Activated T-helper 2 cell treated with anti-CD3 and anti-CD28 coated beads, Interferon-gamma antibody, Interleukin-2, Interleukin-4, amounts not matched to agents 10 μg/mL and 5 μg/mL and 100 μg/mL, durations not matched to agents 14 hours and 24 hours and 36 hours (primary cell): Measurements from ENCODE around the gene ZNF441. TPM values are rescaled to one million over a fixed set of nuclear protein-coding genes. Genes with fewer than 3 reads are reported as not detected.

ENCODE experiments used
- DNase-seq: peaks from one replicate; pipeline ENCODE4 v3.0.0; 2021; ENCODE audit warnings: low spot score
- H3K27ac Mint-ChIP-seq: one replicate; pipeline ENCODE4 v1.8.0; 2021; ENCODE audit warnings: mixed read lengths
- H3K27me3 Mint-ChIP-seq: one replicate; pipeline ENCODE4 v1.8.0; 2021; ENCODE audit warnings: low read depth, mixed read lengths
- H3K36me3 Mint-ChIP-seq: one replicate; pipeline ENCODE4 v1.8.0; 2021; ENCODE audit warnings: low read depth, mixed read lengths
- H3K4me1 Mint-ChIP-seq: one replicate; pipeline ENCODE4 v1.8.0; 2021; ENCODE audit warnings: low read depth, mixed read lengths
- H3K4me3 Mint-ChIP-seq: one replicate; pipeline ENCODE4 v1.8.0; 2021; ENCODE audit warnings: low read depth, mild to moderate bottlenecking, moderate library complexity, mixed read lengths
- H3K9me3 Mint-ChIP-seq: one replicate; pipeline ENCODE4 v1.8.0; 2021; ENCODE audit warnings: mixed read lengths
- intact Hi-C: fragments of 100-400 bp; cut with micrococcal nuclease; formaldehyde crosslinking; loops from one replicate; pipeline ENCODE4 v1.15.1; 2023
- total RNA-seq: library from RNA; stranded (reverse); gene quantifications from 2 replicates; pipeline ENCODE4 v1.2.3, GENCODE V29; 2022

Gene ZNF441
- 4.2 and 4.9 TPM in 2 replicates for total RNA-seq

DNA sequence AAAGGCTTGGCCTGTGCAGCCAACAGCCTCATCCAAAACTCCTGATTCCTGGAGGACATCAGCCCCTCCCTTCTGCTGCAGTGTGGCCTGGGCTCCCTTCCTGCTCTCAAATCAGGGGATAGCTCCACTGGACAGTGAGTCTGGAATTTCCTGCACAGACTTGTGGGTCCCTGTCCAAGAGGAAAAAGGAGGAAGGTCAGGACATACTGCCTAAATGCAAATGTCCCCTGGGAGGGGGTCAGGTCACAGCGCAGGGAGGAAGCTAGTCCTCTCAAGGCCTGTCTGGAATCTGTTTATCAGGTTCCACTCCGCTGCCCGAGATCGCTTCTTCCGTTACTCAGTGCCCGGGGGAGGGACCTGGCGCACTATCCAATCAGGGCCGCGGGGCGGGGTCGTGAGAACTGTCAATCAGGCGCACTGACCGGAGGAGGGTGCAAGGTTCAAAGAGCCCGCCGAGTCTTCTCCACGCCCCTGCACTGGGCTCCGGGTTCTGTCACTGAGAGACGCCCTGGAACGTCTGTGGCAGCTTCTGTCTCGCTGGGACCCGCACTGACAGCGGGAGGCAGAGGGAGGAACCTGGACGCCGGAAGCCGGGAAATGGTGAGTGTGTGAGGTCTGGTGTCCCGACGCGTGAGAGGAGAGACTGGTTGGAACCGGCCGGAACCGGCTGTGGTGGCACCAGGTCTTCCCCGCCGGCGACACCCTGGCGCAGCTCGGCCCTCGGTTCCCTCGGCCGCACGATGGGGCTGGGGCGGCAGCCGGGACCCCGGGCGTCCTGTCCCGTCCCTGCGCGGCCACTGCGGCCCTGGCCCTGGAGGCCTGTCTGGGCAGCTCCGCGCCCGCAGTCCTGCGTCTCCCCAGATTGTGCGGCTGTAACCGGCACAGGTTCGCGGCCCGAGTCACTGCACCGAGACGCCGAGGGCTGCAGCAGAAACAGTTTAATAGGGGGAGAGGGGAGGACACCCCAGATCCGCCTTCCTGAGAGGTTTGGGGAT lies at the start of gene ZNF441:
TSS of gene ZNF441 (plus strand) at position 404 of the 995 bp plus-strand sequence. CDS start at position 598, 194 bp downstream.
- peaks cover 40% of the 10 kb centered on the region for H3K36me3 Mint-ChIP-seq
- peaks cover 11% of the 10 kb centered on the region for H3K4me1 Mint-ChIP-seq
- peaks cover 55% of the 10 kb centered on the region for H3K9me3 Mint-ChIP-seq
- peak within 1 kb of the TSS; percentile 93 for H3K27ac Mint-ChIP-seq
- H3K27me3 Mint-ChIP-seq, result peaks cover 3% of the 10 kb centered on the region
- H3K4me3 Mint-ChIP-seq, result peak within 1 kb of the TSS; percentile 96
- peak; percentile 89 for DNase-seq
- intact Hi-C loops, result loop anchor here (1.0 to 2.0 kb wide), 3 partner anchors 28 to 46 kb away; partner anchors contain the start of gene ZNF491

GRCh38 chr19:11721681-11722080 lies 45.1 kb upstream of the ZNF441 start:
- no peak overlapping the region for H3K4me3 Mint-ChIP-seq
- peaks cover 73% of the 10 kb centered on the region for H3K9me3 Mint-ChIP-seq
- no peak for DNase-seq

GRCh38 chr19:11722414-11722813 lies 44.4 kb upstream of the ZNF441 start:
- Mint-ChIP-seq H3K4me1 (no peaks in the 10 kb centered on the region), H3K27me3 (no peaks in the 10 kb centered on the region)

More at GRCh38 chr19:11721681-11722080, 45.1 kb upstream of the ZNF441 start:
- H3K36me3 Mint-ChIP-seq, result peaks cover 68% of the 10 kb centered on the region
- H3K4me1 Mint-ChIP-seq, result no peaks in the 10 kb centered on the region
- no peak overlapping the region for H3K27ac Mint-ChIP-seq
- intact Hi-C loops, result no loop called here
- H3K27me3 Mint-ChIP-seq, result no peaks in the 10 kb centered on the region

DNA sequence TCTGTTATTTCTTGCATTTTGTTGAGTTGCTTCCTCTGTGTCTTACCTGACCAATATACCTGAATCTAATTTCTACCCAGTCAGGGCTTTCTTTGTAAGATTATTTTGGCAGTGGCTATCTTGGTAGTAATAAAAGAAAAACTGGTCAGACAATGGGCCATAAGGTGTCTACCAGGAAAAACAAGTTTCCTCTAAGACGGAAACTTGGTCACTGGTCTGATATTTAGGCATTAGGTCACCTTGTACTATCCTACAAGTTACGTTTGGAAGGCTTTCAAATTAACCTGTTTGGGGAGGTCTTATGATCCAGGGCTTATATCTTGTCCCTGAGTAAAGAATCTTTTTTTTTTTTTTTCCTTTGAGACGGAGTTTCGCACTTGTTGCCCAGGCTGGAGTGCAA lies 37.2 kb upstream of the ZNF441 start:
- no peaks in the 10 kb centered on the region for H3K27me3 Mint-ChIP-seq
- peaks cover 73% of the 10 kb centered on the region for H3K36me3 Mint-ChIP-seq
- no peak overlapping the region for H3K27ac Mint-ChIP-seq
- H3K4me3 Mint-ChIP-seq, result no peak overlapping the region
- intact Hi-C loops, result no loop called here
- H3K4me1 Mint-ChIP-seq, result no peaks in the 10 kb centered on the region
- no peak for DNase-seq
- H3K9me3 Mint-ChIP-seq, result peaks cover 56% of the 10 kb centered on the region

More at GRCh38 chr19:11722414-11722813, 44.4 kb upstream of the ZNF441 start:
- DNase-seq, result no peak
- intact Hi-C loops, result no loop called here
- peaks cover 74% of the 10 kb centered on the region for H3K36me3 Mint-ChIP-seq
- H3K9me3 Mint-ChIP-seq, result peaks cover 73% of the 10 kb centered on the region
- H3K4me3 Mint-ChIP-seq, result no peak overlapping the region
- no peak overlapping the region for H3K27ac Mint-ChIP-seq

DNA sequence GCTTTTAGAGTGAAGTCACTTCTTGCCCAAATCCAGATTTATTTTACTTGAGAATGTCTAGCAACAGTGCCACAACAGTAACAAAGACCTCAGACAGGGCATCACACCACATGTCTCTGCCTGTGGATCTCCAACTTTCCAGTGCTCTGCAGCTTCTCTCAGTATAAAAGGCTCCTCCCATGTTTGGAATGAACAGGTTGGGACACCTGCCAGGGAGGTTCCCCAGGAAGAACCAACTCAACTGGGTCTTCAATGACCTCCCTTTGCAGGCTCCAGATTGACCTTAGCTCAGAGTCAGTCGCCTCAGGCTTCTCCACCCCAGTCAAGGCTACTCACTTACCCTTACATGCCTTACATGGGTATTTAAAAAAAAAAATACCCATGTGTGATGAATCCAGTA lies 31.4 kb upstream of the ZNF441 start:
- peaks cover 35% of the 10 kb centered on the region for H3K36me3 Mint-ChIP-seq
- DNase-seq, result no peak
- intact Hi-C loops, result no loop called here
- no peaks in the 10 kb centered on the region for H3K27me3 Mint-ChIP-seq
- H3K9me3 Mint-ChIP-seq, result peaks cover 8% of the 10 kb centered on the region
- H3K4me3 Mint-ChIP-seq, result no peak overlapping the region
- no peak overlapping the region for H3K27ac Mint-ChIP-seq
- H3K4me1 Mint-ChIP-seq, result peaks cover 15% of the 10 kb centered on the region

- no peak overlapping the region for H3K27ac Mint-ChIP-seq
- H3K27me3 Mint-ChIP-seq, result peaks cover 2% of the 10 kb centered on the region
- peaks cover 26% of the 10 kb centered on the region for H3K36me3 Mint-ChIP-seq
- DNase-seq, result no peak
- peaks cover 4% of the 10 kb centered on the region for H3K9me3 Mint-ChIP-seq
- intact Hi-C loops, result no loop called here
- H3K4me1 Mint-ChIP-seq, result peaks cover 15% of the 10 kb centered on the region
- peak overlapping the region; percentile 70 for H3K4me3 Mint-ChIP-seq
Measured at GRCh38 chr19:11736696-11737095, 30.1 kb upstream of the ZNF441 start.

DNA sequence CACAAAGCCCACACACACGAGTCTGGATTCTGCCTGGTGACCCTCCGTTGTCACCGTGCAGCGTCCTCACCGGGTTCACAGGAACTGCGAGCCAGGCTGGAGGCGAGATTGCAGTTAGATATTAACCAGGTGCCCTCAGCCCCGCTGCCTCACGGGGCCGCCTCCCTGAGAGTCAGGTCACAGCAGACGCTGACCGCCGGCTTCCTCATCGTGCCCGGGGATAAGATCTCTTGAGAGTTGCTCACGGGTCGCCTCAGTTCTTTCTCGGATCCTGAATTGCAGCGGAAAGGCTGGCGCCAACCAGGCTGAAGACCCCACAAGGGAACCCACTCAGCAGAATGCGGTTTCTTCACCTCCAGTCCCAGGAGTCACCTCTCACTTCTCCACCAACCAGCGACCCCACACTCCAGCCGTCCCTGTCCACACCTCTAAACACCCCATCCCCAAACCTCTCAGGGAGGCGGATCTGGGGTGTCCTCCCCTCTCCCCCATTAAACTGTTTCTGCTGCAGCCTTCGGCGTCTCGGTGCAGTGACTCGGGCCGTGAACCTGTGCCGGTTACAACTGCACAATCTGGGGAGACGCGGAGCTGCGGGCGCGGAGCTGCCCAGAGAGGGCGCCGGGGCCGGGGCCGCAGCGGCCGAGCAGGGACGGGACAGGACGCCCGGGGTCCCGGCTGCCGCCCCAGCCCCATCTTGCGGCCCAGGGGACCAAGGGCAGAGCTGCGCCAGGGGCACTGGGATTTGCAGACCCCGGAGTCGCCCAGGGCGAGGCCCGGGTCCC lies 28.6 kb upstream of the ZNF441 start:
- Mint-ChIP-seq H3K27ac (peak overlapping the region; percentile 56), H3K9me3 (no peaks in the 10 kb centered on the region), H3K36me3 (peaks cover 18% of the 10 kb centered on the region), H3K27me3 (peaks cover 2% of the 10 kb centered on the region), H3K4me3 (peak overlapping the region; percentile 94), H3K4me1 (peaks cover 15% of the 10 kb centered on the region)
- peak; percentile 28 for DNase-seq
- intact Hi-C loops, result no loop called here

DNA sequence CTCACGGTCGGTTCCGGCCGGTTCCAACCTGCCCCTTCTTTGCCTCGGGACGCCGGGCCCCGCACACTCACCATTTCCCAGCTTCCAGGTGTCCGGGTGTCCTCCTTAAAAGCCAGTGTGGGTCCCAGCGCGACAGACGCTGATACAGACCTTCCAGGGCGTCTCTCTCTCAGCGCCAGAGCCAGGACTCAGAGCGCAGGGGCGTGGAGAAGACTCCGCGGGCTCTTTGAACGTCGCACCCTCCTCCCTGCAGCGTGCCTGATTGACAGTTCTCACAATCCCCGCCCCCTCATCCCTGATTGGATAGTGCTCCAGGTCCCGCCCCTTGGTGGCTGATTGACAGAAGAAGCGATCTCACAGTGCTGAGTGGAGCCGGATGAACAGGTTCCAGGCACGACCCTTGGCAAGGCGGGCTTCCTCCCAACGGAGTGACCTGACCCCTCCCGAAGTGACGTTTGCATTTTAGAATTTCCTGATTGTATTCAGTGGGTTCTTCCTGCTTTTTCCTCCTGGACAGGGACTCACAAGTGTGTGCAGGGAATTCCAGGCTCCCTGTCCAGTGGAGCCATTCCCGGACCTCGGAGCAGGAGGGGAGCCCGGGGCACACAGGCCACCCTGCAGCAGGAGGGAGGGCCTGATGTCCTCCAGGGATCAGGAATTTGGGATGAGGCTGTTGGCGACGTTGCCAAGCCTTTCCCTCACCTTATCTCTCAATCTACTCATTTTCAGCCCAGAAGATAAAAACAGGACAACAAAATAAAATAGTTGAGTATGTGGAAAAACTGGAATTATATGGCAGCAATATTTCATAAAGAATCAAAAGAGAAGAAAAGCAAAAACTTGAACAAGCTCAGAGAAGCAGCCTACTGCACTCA lies 27.8 kb upstream of the ZNF441 start, which contains the start of gene ZNF823:
TSS of gene ZNF823 (minus strand) at position 201 of the 875 bp plus-strand sequence. CDS start at position 74, 127 bp downstream.
- H3K27ac Mint-ChIP-seq, result peak within 1 kb of the TSS; percentile 86
- intact Hi-C loops, result loop anchor here (1.0 kb wide), 1 partner anchor 28 kb away; no protein-coding TSS in a partner anchor
- peaks cover 14% of the 10 kb centered on the region for H3K36me3 Mint-ChIP-seq
- peak within 1 kb of the TSS; percentile 94 for H3K4me3 Mint-ChIP-seq
- DNase-seq, result peak; percentile 95
- H3K9me3 Mint-ChIP-seq, result peaks cover 5% of the 10 kb centered on the region
- H3K4me1 Mint-ChIP-seq, result peaks cover 15% of the 10 kb centered on the region
- peaks cover 2% of the 10 kb centered on the region for H3K27me3 Mint-ChIP-seq

GRCh38 chr19:11745869-11746268 lies 20.9 kb upstream of the ZNF441 start:
- H3K27ac Mint-ChIP-seq, result no peak overlapping the region
- no peaks in the 10 kb centered on the region for H3K4me1 Mint-ChIP-seq
- no peak for DNase-seq
- H3K4me3 Mint-ChIP-seq, result no peak overlapping the region
- no peaks in the 10 kb centered on the region for H3K36me3 Mint-ChIP-seq
- peaks cover 2% of the 10 kb centered on the region for H3K27me3 Mint-ChIP-seq
- intact Hi-C loops, result no loop called here
- H3K9me3 Mint-ChIP-seq, result peaks cover 52% of the 10 kb centered on the region

GRCh38 chr19:11747277-11747676 lies 19.5 kb upstream of the ZNF441 start:
- DNase-seq, result no peak
- H3K27me3 Mint-ChIP-seq, result no peaks in the 10 kb centered on the region
- intact Hi-C loops, result no loop called here
- no peaks in the 10 kb centered on the region for H3K36me3 Mint-ChIP-seq
- H3K4me3 Mint-ChIP-seq, result no peak overlapping the region
- no peaks in the 10 kb centered on the region for H3K4me1 Mint-ChIP-seq
- peaks cover 66% of the 10 kb centered on the region for H3K9me3 Mint-ChIP-seq
- H3K27ac Mint-ChIP-seq, result no peak overlapping the region

- DNase-seq, result no peak
- H3K4me3 Mint-ChIP-seq, result no peak overlapping the region
- H3K27ac Mint-ChIP-seq, result no peak overlapping the region
- no peaks in the 10 kb centered on the region for H3K4me1 Mint-ChIP-seq
- intact Hi-C loops, result no loop called here
- H3K9me3 Mint-ChIP-seq, result peaks cover 76% of the 10 kb centered on the region
- no peaks in the 10 kb centered on the region for H3K36me3 Mint-ChIP-seq
- H3K27me3 Mint-ChIP-seq, result no peaks in the 10 kb centered on the region
Measured at GRCh38 chr19:11749751-11750150, 17.0 kb upstream of the ZNF441 start.

DNA sequence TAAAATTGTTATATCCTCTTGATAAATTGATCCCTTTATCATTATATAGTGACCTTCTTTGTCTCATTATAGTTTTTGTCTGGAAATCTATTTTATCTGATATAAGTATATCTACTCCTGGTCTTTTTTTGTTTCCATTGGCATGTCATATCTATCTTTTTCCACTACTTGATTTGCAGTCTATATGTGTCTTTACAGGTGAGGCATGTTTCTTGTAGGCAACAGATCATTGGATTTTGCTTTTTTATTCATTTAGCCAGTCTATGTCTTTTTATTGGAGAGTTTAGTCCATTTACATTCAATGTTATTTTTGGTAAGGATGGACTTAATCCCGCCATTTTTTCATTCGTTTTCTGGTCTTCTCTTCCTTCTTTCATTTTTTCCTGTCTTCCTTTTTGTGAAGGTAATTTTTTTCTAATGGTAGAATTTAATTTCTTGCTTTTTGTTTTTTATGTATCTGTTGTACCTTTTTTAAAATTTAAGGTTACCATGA lies 14.5 kb upstream of the ZNF441 start:
- intact Hi-C loops, result no loop called here
- no peaks in the 10 kb centered on the region for H3K4me1 Mint-ChIP-seq

More for the DNA sequence above, 14.5 kb upstream of the ZNF441 start:
- no peaks in the 10 kb centered on the region for H3K27me3 Mint-ChIP-seq
- no peak overlapping the region for H3K27ac Mint-ChIP-seq
- no peaks in the 10 kb centered on the region for H3K36me3 Mint-ChIP-seq
- H3K9me3 Mint-ChIP-seq, result peaks cover 79% of the 10 kb centered on the region
- no peak for DNase-seq
- no peak overlapping the region for H3K4me3 Mint-ChIP-seq
